Adipocyte (in vitro differentiated cells): ENCODE results near the gene KNDC1.
"Not testable (repeated sequence)": the region's sequence is repeated elsewhere in the genome, so short reads cannot be mapped to it uniquely, and the experiment has no call there.

ENCODE experiments used
- DNase-seq: peaks from one replicate; pipeline ENCODE4 v3.0.0-alpha.2; 2015; ENCODE audit warnings: low read depth
- H3K27me3 ChIP-seq: replicated peaks from 2 replicates; pipeline ENCODE4 v1.7.0; 2013; ENCODE audit warnings: mild to moderate bottlenecking, low read length, moderate library complexity; ENCODE audit not compliant: control insufficient read depth, insufficient read depth
- H3K36me3 ChIP-seq: 2 replicates; pipeline ENCODE4 v1.7.0; 2013; ENCODE audit warnings: low read length, mild to moderate bottlenecking, moderate library complexity; ENCODE audit not compliant: control insufficient read depth, insufficient read depth, severe bottlenecking
- H3K4me1 ChIP-seq: 2 replicates; pipeline ENCODE4 v1.7.0; 2013; ENCODE audit warnings: mild to moderate bottlenecking, low read length, moderate library complexity; ENCODE audit not compliant: control insufficient read depth, insufficient read depth
- H3K4me3 ChIP-seq: 2 replicates; pipeline ENCODE4 v1.7.0; 2013; ENCODE audit warnings: mild to moderate bottlenecking, low read length, moderate library complexity
- H3K9ac ChIP-seq: 2 replicates; pipeline ENCODE4 v1.7.0; 2013; ENCODE audit warnings: mild to moderate bottlenecking, low read length, moderate library complexity
- H3K9me3 ChIP-seq: 2 replicates; pipeline ENCODE4 v1.7.0; 2013; ENCODE audit warnings: mild to moderate bottlenecking, low read length, moderate library complexity; ENCODE audit not compliant: control insufficient read depth

KNDC1 gene

GRCh38 chr10:133230044-133230361 is 70.0 kb downstream of the KNDC1 start, which contains the start of gene UTF1:
Gene UTF1, plus strand, starts transcription at chr10:133230217. Its CDS starts 72 bp downstream, at chr10:133230289.
- Histone ChIP-seq H3K27me3 (peaks cover 45% of the 10 kb centered on the region), H3K4me1 (no peaks in the 10 kb centered on the region), H3K4me3 (no peak within 1 kb of the TSS), H3K9ac (no peak within 1 kb of the TSS), H3K36me3 (no peaks in the 10 kb centered on the region), H3K9me3 (no peaks in the 10 kb centered on the region)
- DNase-seq = no peak

- peak; percentile 6 for DNase-seq
- no peaks in the 10 kb centered on the region for H3K9me3 ChIP-seq
Observed at GRCh38 chr10:133230387-133231195, 70.6 kb downstream of the KNDC1 start.

GRCh38 chr10:133231244-133231945 is 71.4 kb downstream of the KNDC1 start:
- no peak for DNase-seq
- H3K9me3 ChIP-seq = no peaks in the 10 kb centered on the region
- H3K4me3 ChIP-seq = no peak overlapping the region
- peaks cover 40% of the 10 kb centered on the region for H3K27me3 ChIP-seq
- H3K4me1 ChIP-seq = no peaks in the 10 kb centered on the region
- H3K9ac ChIP-seq = no peak overlapping the region
- no peaks in the 10 kb centered on the region for H3K36me3 ChIP-seq

More at GRCh38 chr10:133230387-133231195, 70.6 kb downstream of the KNDC1 start:
- H3K4me3 ChIP-seq = no peak overlapping the region
- peaks cover 45% of the 10 kb centered on the region for H3K27me3 ChIP-seq
- no peaks in the 10 kb centered on the region for H3K4me1 ChIP-seq
- H3K36me3 ChIP-seq = no peaks in the 10 kb centered on the region
- no peak overlapping the region for H3K9ac ChIP-seq

GRCh38 chr10:133231946-133232574 is 72.0 kb downstream of the KNDC1 start:
- Histone ChIP-seq H3K27me3 (peaks cover 38% of the 10 kb centered on the region), H3K4me1 (no peaks in the 10 kb centered on the region), H3K4me3 (no peak overlapping the region), H3K9me3 (no peaks in the 10 kb centered on the region), H3K9ac (no peak overlapping the region), H3K36me3 (no peaks in the 10 kb centered on the region)
- DNase-seq = no peak

- H3K36me3 ChIP-seq, H3K4me3 ChIP-seq, H3K9me3 ChIP-seq, H3K9ac ChIP-seq, H3K4me1 ChIP-seq, DNase-seq: not testable (repeated sequence)
- H3K27me3 ChIP-seq = peaks cover 29% of the 10 kb centered on the region
Observed at GRCh38 chr10:133234796-133235195, 74.8 kb downstream of the KNDC1 start.

GRCh38 chr10:133235265-133235855 is 75.3 kb downstream of the KNDC1 start:
- H3K9ac ChIP-seq = no peak overlapping the region
- no peaks in the 10 kb centered on the region for H3K9me3 ChIP-seq
- H3K27me3 ChIP-seq = peaks cover 29% of the 10 kb centered on the region
- DNase-seq = peak; percentile 17
- no peaks in the 10 kb centered on the region for H3K4me1 ChIP-seq
- no peaks in the 10 kb centered on the region for H3K36me3 ChIP-seq
- H3K4me3 ChIP-seq = no peak overlapping the region

- no peaks in the 10 kb centered on the region for H3K36me3 ChIP-seq
- no peak overlapping the region for H3K9ac ChIP-seq
- H3K27me3 ChIP-seq = peaks cover 29% of the 10 kb centered on the region
- no peak overlapping the region for H3K4me3 ChIP-seq
- no peak for DNase-seq
- H3K4me1 ChIP-seq = no peaks in the 10 kb centered on the region
- H3K9me3 ChIP-seq = no peaks in the 10 kb centered on the region
Observed at GRCh38 chr10:133235932-133236331, 75.9 kb downstream of the KNDC1 start.

- no peak overlapping the region for H3K4me3 ChIP-seq
Observed at GRCh38 chr10:133236401-133237240, 76.6 kb downstream of the KNDC1 start.

GRCh38 chr10:133237241-133237587 is 77.2 kb downstream of the KNDC1 start:
- H3K36me3 ChIP-seq = no peaks in the 10 kb centered on the region
- H3K4me1 ChIP-seq = no peaks in the 10 kb centered on the region
- peaks cover 29% of the 10 kb centered on the region for H3K27me3 ChIP-seq
- H3K4me3 ChIP-seq = no peak overlapping the region
- DNase-seq = peak; percentile 22
- no peak overlapping the region for H3K9ac ChIP-seq
- H3K9me3 ChIP-seq = no peaks in the 10 kb centered on the region

More at GRCh38 chr10:133236401-133237240, 76.6 kb downstream of the KNDC1 start:
- Histone ChIP-seq H3K4me1 (no peaks in the 10 kb centered on the region), H3K9me3 (no peaks in the 10 kb centered on the region), H3K36me3 (no peaks in the 10 kb centered on the region), H3K27me3 (peaks cover 29% of the 10 kb centered on the region), H3K9ac (no peak overlapping the region)
- DNase-seq = peak; percentile 33

GRCh38 chr10:133237588-133238465 is 77.8 kb downstream of the KNDC1 start, which contains the start of gene VENTX:
Gene VENTX, plus strand, starts transcription at chr10:133237855. Its CDS starts 60 bp downstream, at chr10:133237915.
- H3K4me3 ChIP-seq = no peak within 1 kb of the TSS
- H3K27me3 ChIP-seq = peaks cover 28% of the 10 kb centered on the region
- H3K9me3 ChIP-seq = no peaks in the 10 kb centered on the region
- DNase-seq = no peak
- H3K36me3 ChIP-seq = no peaks in the 10 kb centered on the region
- no peaks in the 10 kb centered on the region for H3K4me1 ChIP-seq
- no peak within 1 kb of the TSS for H3K9ac ChIP-seq
